A673 (cell line): Measurements from ENCODE around the gene SLPI. TPM values are rescaled to one million over a fixed set of nuclear protein-coding genes. Genes with fewer than 3 reads are reported as not detected.

ENCODE experiments used
- BruUV-seq: library from RNA; stranded (reverse); fragments of 400-500 nt; replicated peaks from 2 replicates; lab custom pipeline; 2021; lab: Mats Ljungman, UMichigan
- CTCF ChIA-PET: fragments of 300-600 bp; sonication (Branson Sonifier 250); formaldehyde crosslinking; loops from one replicate; lab custom pipeline; 2022; ENCODE audit warnings: antibody characterized with exemption; lab: Charles Lee
- POLR2A ChIA-PET: fragments of 300-600 bp; sonication (Branson Sonifier 250); formaldehyde crosslinking; loops from one replicate; lab custom pipeline; 2022; ENCODE audit warnings: antibody characterized with exemption; ENCODE audit not compliant: low non-redundant PET; lab: Charles Lee
- DNase-seq: peaks from one replicate; pipeline ENCODE4 v3.0.0-alpha.2; 2015; ENCODE audit warnings: low spot score
- H3K27ac ChIP-seq: fragments of 200-600 bp; sonication (generic); 2 replicates; pipeline ENCODE4 v1.5.1; 2016; ENCODE audit warnings: mixed run types, low read depth, mild to moderate bottlenecking, mixed read lengths, antibody characterized with exemption, low read length; ENCODE audit not compliant: poor library complexity, severe bottlenecking
- H3K27me3 ChIP-seq: fragments of 200-600 bp; sonication (generic); replicated peaks from 2 replicates; pipeline ENCODE4 v1.6.1; 2017; ENCODE audit warnings: mixed run types, low read depth, mild to moderate bottlenecking, mixed read lengths, antibody characterized with exemption, low read length; ENCODE audit not compliant: insufficient read depth, poor library complexity
- H3K36me3 ChIP-seq: fragments of 200-600 bp; sonication (generic); 2 replicates; pipeline ENCODE4 v1.6.1; 2016; ENCODE audit warnings: mixed run types, mild to moderate bottlenecking, mixed read lengths, antibody characterized with exemption, low read length; ENCODE audit not compliant: insufficient read depth, poor library complexity, severe bottlenecking
- H3K4me1 ChIP-seq: fragments of 200-600 bp; sonication (generic); 2 replicates; pipeline ENCODE4 v1.6.1; 2017; ENCODE audit warnings: mixed run types, mild to moderate bottlenecking, mixed read lengths, antibody characterized with exemption, low read length; ENCODE audit not compliant: insufficient read depth, poor library complexity, severe bottlenecking
- H3K4me3 ChIP-seq: fragments of 200-600 bp; sonication (generic); 2 replicates; pipeline ENCODE4 v1.5.1; 2016; ENCODE audit warnings: low read depth, mixed run types, mild to moderate bottlenecking, mixed read lengths, low read length; ENCODE audit not compliant: poor library complexity, severe bottlenecking
- H3K9me3 ChIP-seq: fragments of 200-600 bp; sonication (generic); 2 replicates; pipeline ENCODE4 v1.6.1; 2016; ENCODE audit warnings: mixed run types, low read depth, mild to moderate bottlenecking, mixed read lengths, antibody characterized with exemption, low read length; ENCODE audit not compliant: poor library complexity, severe bottlenecking
- EZH2 ChIP-seq: fragments of 200-600 bp; sonication (generic); IDR thresholded peaks from 2 replicates; pipeline ENCODE4 v1.6.1; 2017; ENCODE audit warnings: borderline replicate concordance, low read depth, mild to moderate bottlenecking, mixed read lengths, antibody characterized with exemption, low read length; ENCODE audit not compliant: poor library complexity, severe bottlenecking
- intact Hi-C: fragments of 100-400 bp; cut with micrococcal nuclease; formaldehyde crosslinking; loops from one replicate; pipeline ENCODE4 v1.10.0; 2022; ENCODE audit not compliant: unreplicated experiment
- total RNA-seq: library from RNA; stranded (reverse); gene quantifications from 2 replicates; pipeline ENCODE4 v1.2.3, GENCODE V29; 2021
- TF ChIP-seq, protein P1 (sequence below): fragments of 300-800, 200-600 bp; sonication (generic); conservative IDR thresholded peaks from 2 replicates; pipeline ENCODE4 v1.5.1; 2017; ENCODE audit warnings: low read depth, mild to moderate bottlenecking, antibody characterized with exemption, low read length, moderate library complexity, mixed read lengths

The SLPI gene
- total RNA-seq, 1 experiment from 2014 or later = not detected

DNA sequence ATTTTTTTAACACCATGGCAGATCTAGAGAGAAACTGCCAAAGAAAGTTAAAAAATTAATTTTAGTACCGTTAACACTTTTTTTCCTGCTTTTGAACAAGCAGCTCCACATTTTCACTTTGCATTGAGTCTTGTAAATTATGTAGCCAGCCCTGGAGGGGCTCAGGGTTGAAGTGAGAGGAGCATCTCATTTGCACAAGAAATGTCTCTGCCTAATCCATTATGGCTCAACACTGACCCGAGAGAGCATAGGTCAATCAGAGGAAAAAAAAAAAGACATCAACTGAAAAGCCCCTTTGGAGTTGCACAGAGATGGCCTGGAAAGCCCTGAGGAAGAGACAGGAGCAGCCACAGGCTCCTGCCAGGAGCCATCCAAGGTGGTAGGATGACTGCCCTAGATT lies 4.3 kb upstream of the SLPI start:
- H3K9me3 ChIP-seq = no peaks in the 10 kb centered on the region
- no peaks in the 10 kb centered on the region for H3K36me3 ChIP-seq
- no TSS peak for BruUV-seq
- ChIA-PET CTCF (interaction anchor here (0.9 kb wide), 1 partner anchor 215 kb away, joined by 3 read pairs; no protein-coding TSS in a partner anchor), POLR2A (no interaction called here)
- H3K27ac ChIP-seq = no peak overlapping the region
- no peaks in the 10 kb centered on the region for H3K4me1 ChIP-seq
- intact Hi-C loops = no loop called here
- TF ChIP-seq, protein P1, sequence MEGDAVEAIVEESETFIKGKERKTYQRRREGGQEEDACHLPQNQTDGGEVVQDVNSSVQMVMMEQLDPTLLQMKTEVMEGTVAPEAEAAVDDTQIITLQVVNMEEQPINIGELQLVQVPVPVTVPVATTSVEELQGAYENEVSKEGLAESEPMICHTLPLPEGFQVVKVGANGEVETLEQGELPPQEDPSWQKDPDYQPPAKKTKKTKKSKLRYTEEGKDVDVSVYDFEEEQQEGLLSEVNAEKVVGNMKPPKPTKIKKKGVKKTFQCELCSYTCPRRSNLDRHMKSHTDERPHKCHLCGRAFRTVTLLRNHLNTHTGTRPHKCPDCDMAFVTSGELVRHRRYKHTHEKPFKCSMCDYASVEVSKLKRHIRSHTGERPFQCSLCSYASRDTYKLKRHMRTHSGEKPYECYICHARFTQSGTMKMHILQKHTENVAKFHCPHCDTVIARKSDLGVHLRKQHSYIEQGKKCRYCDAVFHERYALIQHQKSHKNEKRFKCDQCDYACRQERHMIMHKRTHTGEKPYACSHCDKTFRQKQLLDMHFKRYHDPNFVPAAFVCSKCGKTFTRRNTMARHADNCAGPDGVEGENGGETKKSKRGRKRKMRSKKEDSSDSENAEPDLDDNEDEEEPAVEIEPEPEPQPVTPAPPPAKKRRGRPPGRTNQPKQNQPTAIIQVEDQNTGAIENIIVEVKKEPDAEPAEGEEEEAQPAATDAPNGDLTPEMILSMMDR = no peak
- TF ChIP-seq EZH2 = no peak
- H3K4me3 ChIP-seq = no peak overlapping the region
- no peak for DNase-seq
- peaks cover 34% of the 10 kb centered on the region for H3K27me3 ChIP-seq

DNA sequence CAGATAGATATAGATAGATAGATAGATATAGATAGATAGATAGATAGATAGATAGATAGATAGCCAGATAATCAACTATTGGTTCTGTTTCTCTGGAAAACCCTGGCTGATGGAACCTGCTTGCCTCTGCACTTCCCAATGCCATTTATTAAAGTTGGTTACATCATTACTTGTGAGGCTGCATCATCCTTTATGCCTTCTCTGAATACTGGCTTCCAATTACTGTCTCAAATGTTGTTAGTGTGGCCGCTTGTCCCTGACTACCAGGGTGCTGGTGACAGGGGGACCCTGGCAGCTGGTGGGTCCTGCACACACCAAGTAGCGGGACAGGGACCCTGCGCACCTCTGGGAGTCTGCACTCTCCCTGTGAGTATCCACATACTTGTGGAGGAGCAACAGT lies 3.9 kb upstream of the SLPI start:
- no peak for TF ChIP-seq EZH2
- TF ChIP-seq, protein P1 = no peak
- H3K27me3 ChIP-seq = peaks cover 34% of the 10 kb centered on the region
- H3K4me1 ChIP-seq = no peaks in the 10 kb centered on the region
- H3K36me3 ChIP-seq = no peaks in the 10 kb centered on the region
- no peak overlapping the region for H3K27ac ChIP-seq
- POLR2A ChIA-PET = no interaction called here
- H3K9me3 ChIP-seq = no peaks in the 10 kb centered on the region
- intact Hi-C loops = no loop called here
- no peak for DNase-seq
- CTCF ChIA-PET = interaction anchor here (0.9 kb wide), 1 partner anchor 214 kb away, joined by 3 read pairs; no protein-coding TSS in a partner anchor
- no TSS peak for BruUV-seq
- H3K4me3 ChIP-seq = no peak overlapping the region

DNA sequence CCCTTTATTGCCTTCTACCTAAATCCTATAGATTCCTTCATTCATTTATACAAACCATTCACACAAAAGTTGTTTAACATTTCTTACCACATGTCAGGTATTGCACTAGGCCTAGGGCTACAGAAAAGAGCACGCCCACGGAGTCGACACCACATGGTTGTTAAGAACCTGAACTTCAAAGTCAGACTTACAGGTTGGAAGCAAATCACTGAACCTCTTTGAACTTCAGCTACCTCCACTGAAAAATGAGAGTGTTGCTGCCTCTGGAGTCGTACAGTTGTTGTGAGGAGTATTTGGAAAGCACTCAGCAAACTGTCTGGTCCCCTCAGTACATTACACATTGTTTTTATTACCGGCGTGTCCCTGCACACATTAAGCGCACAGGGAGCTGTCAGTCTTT lies 3.3 kb upstream of the SLPI start:
- no peak overlapping the region for H3K27ac ChIP-seq
- H3K27me3 ChIP-seq = peaks cover 32% of the 10 kb centered on the region
- POLR2A ChIA-PET = no interaction called here
- no peak for DNase-seq
- intact Hi-C loops = no loop called here
- TF ChIP-seq EZH2 = no peak
- TF ChIP-seq, protein P1 = no peak
- H3K4me1 ChIP-seq = no peaks in the 10 kb centered on the region
- no peaks in the 10 kb centered on the region for H3K9me3 ChIP-seq
- H3K4me3 ChIP-seq = no peak overlapping the region
- CTCF ChIA-PET = interaction anchor here (0.9 kb wide), 1 partner anchor 214 kb away, joined by 3 read pairs; no protein-coding TSS in a partner anchor
- H3K36me3 ChIP-seq = no peaks in the 10 kb centered on the region
- BruUV-seq = no TSS peak
